ENCODE measurements around the gene ITLN1.
"Not testable (repeated sequence)": the region's sequence is repeated elsewhere in the genome, so short reads cannot be mapped to it uniquely, and the experiment has no call there.

ITLN1 gene

DNA sequence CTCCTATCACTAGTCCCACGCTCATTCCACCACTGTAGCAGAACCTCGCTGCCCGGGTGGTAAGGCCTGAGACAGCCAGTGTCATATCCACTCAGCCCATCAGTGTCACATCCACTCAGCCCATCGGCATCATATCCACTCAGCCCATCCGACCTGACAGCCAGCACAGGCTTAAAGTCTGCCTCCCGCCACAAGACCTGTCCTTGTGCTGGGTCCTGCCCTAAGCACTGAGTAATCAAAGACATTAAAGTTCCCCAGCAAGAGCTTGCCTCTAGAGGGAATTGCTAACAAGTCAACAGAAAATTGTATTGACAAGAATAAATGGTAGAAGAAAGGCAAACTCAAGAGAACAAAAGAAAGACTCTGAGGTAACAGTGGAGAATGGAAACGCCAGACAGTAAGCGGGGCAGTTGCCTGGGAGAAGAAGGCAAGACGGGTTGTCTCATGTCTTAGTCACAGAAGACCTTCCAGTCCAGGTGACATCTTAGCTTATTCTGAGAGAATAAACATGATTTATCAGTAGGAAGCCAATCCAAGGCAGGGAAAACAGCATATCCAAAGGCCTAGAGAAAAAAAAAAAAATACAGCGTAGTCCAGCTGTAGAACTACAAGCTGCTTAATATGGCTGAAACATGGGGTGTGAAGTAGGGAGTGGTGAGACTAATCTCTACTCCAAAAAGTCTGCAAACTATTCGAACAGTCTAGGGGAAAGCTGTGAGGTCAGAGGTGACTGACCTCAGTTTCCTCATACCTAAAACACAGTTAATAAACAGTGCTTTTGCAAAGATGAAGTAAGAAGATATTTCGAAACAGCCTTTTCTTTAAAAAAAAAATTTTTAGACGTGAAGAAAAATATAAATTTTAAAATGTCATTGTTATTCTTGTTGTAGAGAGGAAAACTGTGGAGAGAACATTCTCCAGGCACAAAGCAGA lies 1.1 kb downstream of the ITLN1 start:
- DNase-seq (ENCODE audit: low read depth, low spot score) = no peak

- no peak for DNase-seq (ENCODE audit: low read depth, low spot score)
Measured at GRCh38 chr1:160882582-160882981, 2.4 kb downstream of the ITLN1 start.

DNA sequence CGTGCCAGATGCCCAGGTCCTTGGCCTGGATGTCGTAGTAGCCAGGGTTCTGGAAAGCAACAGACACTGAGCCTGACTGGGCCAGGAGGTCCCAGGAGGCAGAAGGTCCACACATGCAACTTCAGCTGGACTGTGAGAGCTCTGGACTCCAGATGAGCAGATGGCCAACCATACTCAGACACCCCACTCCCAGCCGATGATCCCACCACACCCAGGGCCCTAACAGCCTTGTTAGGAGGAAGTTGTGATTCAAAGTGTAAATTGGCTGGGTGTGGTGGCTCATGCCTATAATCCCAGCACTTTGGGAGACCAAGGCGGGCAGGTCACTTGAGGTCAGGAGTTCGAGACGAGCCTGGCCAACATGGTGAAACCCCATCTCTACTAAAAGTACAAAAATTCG lies 3.7 kb downstream of the ITLN1 start:
- DNase-seq (ENCODE audit: low read depth, low spot score) = not testable (repeated sequence)

DNA sequence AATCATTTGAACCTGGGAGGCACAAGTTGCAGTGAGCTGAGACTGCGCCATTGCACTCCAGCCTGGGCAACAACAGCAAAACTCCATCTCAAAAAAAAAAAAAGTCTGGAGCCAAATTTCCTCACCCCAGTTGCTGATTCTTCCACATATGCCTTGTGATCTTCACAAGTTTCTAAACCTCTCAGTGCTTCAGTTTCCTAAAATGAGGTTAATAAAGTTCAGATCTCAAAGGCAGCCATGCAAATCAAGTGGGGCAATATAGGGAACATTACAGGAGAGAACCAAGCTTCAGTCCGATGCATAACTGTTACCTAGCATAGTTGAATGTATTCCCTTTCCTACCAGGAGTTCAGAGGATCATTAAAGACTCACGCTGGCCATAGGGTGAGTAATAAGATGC lies 4.8 kb downstream of the ITLN1 start:
- DNase-seq (ENCODE audit: low read depth, low spot score) = no peak

DNA sequence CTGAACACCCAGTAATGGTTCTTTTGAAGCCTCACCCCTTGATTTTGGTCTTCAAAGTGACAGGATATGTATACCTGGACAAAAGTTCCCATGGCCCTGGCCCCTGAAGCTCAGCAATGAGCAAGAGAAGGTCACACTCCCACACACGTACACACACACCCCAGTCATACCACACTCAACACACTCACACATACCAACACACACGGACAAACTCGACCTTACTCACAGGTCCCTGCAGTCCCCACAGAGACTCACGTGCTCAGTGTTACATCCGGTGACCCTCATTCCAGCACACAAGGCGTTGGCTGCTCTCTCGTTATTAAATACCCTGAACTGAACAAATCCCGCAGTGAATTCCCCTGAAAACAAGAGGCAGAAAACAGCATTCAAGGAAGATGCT lies 5.9 kb downstream of the ITLN1 start:
- no peak for DNase-seq (ENCODE audit: low read depth, low spot score)

DNA sequence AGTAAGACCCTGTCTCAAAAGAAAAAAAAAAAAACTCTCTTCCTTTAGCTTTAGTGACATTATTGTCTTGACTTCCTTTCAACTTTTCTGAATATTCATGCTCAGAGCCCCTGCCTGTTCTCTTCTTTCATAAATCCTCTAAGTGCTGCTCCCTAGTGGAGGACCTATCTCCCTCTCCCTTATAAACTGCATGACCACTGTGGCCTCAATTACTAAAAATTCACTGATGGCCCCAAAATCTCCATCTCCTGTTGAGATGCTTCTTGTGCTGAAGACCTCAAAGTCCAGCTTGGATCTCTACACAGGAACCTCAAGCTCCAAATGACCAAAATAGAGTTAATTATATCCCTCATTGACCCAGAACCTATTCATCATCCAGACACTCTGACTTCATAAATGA lies 7.8 kb downstream of the ITLN1 start:
- DNase-seq (ENCODE audit: low read depth, low spot score) = no peak

- DNase-seq (ENCODE audit: low read depth, low spot score) = no peak
Measured at GRCh38 chr1:160876311-160876710, 8.7 kb downstream of the ITLN1 start.

DNA sequence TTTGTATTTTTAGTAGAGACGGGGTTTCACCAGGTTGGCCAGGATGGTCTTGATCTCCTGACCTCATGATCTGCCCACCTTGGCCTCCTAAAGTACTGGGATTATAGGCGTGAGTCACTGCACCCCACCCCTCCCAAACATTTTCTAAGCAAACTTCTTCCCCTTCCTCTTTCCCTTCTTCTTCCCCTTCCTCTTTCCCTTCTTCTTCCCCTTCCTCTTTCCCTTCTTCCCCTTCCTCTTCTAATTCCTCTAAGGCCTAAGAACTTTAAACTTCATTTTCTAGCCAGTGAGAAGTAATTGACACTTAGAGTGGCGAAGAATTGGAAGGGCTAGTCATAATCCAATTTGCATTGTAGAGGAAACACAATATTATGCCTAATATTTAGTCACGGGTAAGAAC lies 9.4 kb downstream of the ITLN1 start:
- not testable (repeated sequence) for DNase-seq (ENCODE audit: low read depth, low spot score)

GRCh38 chr1:160874935-160875334 lies 10.0 kb downstream of the ITLN1 start:
- no peak for DNase-seq (ENCODE audit: low read depth, low spot score)

DNA sequence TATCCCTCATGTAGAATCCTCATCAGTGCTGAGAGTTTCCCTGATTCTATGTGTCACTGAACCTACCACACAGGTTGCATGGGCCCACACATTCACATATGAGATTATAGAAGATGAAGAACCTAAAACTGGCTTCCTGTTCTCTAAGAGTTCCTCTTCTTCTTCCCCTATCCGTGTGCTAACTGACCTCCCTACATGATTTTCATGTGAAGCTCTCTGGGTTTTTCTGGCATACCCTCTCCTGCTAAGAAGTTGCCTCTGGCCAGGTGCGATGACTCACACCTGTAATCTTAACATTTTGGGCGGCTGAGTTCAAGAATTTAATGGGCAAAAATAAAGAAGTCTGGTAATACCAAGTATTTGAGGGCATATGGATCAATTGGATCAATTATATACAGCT lies 16.8 kb downstream of the ITLN1 start:
- DNase-seq (ENCODE audit: low read depth, low spot score) = no peak

- DNase-seq (ENCODE audit: low read depth, low spot score) = not testable (repeated sequence)
Measured at GRCh38 chr1:160867651-160868050, 17.3 kb downstream of the ITLN1 start.

DNA sequence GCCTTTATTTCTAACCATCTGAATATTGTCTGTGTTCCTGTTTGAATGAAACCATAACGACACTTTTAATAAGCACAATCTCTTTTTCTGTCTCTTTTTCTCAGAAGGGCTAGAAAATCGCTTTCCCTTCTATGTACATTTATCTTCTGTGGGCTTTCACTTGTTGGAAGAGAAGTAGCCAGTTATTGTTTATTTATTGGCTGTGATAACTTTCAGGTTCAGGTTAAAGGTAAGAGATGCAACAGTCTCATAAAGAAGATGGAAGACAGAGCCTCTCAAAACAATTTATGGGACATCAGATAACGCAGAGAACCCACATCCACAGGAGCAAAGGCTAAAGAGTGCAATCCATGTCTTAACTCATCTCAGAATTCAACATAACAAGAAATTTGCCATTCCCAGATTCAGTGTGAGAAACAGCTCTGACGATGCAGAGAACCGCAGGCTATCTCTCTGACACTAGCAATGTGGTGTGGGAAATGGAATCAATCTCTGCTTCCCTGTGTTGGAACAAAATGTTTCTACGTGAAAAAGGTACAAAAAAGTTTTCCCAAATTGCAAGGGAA lies 18.2 kb downstream of the ITLN1 start:
- no peak for DNase-seq (ENCODE audit: low read depth, low spot score)

- DNase-seq (ENCODE audit: low read depth, low spot score) = no peak
Measured at GRCh38 chr1:160866001-160866694, 18.8 kb downstream of the ITLN1 start.

GRCh38 chr1:160865337-160865736 lies 19.6 kb downstream of the ITLN1 start:
- DNase-seq (ENCODE audit: low read depth, low spot score) = no peak

DNA sequence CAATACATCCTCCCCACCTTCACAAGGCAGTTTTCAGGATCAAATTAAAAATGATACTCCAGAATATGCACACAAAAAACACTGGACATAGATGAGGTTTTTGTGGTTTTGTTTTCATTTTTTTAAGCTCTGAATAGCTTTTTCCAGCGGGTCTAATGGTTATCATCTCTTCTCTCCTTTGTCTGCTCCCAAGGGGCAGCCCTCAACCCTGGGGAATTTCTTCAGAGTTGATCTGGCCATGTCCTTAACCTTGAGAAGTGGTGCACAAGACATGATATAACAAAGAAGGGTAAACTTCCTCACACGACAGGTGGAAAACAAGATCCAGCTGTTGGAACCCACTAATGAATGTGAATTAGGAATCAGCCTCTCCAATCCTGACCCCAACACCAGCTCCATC lies 20.8 kb downstream of the ITLN1 start:
- no peak for DNase-seq (ENCODE audit: low read depth, low spot score)

- DNase-seq (ENCODE audit: low read depth, low spot score) = no peak
Measured at GRCh38 chr1:160863774-160864131, 21.2 kb downstream of the ITLN1 start.

DNA sequence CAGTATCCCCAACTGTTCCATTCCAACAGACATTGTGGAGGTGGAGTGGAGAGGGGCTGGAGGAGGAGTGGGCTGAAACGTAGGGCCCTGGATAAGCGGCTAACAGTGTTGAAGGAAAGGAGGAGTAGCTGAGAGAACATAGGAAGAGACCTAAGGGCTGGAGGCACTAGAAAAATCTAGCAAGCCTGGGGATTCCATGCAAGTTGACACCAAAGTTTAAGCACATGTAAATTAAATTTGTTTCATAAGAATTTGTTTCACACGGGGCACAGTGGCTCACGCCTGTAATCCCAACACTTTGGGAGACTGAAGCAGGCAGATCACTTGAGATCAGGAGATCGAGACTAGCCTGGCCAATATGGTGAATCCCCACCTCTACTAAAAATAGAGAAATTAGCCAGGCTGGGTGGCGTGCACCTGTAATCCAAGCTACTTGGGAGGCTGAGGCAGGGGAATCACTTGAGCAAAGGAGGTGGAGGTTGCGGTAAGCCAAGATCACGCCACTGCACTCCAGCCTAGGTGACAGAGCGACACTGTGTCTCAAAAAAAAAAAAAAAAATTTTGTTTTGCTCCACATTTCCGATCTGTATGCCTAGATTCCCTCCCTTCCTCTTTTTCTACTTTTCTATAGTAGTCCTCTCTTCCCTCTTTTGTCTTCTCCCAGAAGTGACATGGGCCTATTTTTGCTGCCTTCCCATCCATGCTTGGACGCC lies 21.8 kb downstream of the ITLN1 start:
- DNase-seq (ENCODE audit: low read depth, low spot score) = no peak

DNA sequence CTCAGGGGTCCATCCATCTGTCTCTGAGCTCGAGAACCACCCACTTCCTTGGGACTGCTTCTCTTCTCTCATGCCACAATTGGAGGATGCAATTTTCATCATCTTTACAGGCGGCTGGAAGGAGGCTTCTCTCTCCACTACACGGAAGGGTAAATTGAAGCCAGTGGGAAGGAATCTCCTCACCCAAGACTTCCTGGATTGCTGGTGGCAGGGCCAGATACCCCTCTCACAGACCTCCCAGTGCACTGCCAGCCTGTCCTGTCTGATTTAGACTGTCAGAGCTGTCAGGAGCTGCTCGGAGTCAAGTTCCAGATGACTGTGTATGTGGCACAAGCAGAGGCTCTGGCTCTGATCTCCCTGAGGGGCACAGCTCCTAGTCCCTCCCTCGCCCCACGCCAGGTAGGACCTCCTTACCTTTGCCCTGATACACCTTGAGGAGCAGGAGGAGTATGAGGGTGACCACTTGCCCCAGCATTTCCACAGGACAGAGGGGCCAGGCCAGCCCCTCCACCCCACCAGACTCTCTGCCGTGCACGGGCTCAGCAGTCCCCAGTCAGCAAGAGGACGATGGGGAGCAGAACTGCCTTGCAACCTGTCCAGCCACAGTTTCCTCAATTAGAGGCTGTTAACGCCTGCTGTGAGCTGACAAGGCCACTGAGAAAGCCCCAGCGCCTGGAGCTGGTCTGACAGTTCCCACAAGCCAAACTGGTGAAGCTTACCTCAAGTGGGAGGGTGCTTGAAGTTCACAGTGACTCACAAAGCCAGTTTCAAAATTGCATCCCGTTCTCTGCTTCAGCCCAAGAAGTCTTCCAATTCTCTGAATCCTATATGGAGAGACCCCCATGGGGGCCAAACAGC lies 22.5 kb downstream of the ITLN1 start, which contains the start of gene CD244:
TSS of gene CD244 (minus strand) at position 685 of the 858 bp plus-strand sequence. CDS start at position 475, 210 bp downstream.
- DNase-seq (ENCODE audit: low read depth, low spot score) = peak; percentile 68

DNA sequence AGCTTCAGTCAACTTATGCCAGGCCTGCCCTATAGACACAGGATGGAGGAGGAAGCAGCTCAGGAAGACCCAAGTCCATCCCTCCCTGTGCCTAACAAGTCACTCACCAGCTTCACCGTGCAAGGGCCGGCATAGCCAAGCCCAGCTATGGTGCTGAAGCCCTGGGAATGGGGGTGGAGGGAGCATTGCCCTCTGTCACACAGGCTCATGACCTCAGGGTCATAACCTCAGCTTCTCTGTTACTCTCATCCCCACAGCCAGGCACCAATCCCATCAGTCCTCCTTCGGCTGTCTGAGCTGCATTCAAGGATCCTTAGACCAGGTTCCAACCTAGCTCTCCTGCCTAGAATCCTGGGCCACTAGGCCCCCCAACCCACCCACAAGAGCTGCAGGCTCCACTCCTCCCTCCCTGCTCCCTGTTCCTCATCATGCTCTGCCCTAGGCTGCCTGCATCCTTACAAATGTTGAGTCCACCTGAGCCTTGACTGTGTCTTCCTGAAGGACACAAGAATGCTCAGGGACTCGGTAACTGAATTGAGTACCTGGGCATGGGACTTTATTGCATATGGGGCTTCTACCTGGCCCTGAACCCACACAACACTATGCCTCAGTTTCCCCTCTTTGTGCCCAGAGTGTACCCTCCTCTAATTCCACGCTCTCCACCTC lies 24.0 kb downstream of the ITLN1 start:
- DNase-seq (ENCODE audit: low read depth, low spot score) = peak; percentile 10

- no peak for DNase-seq (ENCODE audit: low read depth, low spot score)
Measured at GRCh38 chr1:160859166-160859565, 25.8 kb downstream of the ITLN1 start.

Data from ELF-1 (cell line).